Esophagus muscularis mucosa (tissue), 4 donors: ENCODE data around the gene ULK1. TPM values are rescaled to one million over a fixed set of nuclear protein-coding genes. Genes with fewer than 3 reads are reported as not detected.
A peak's percentile ranks its signal among the peaks of the same experiment; 100 is the strongest.

Experiments
- DNase-seq: peaks from one replicate; pipeline ENCODE4 v3.0.0-alpha.2; 2017; ENCODE audit errors: extremely low spot score
- H3K27ac ChIP-seq, 4 donors: fragments of 200-600 bp; sonication (generic); replicated peaks in 1 of 4; 1 replicate in 3 of 4; 2 replicates in 1 of 4; pipeline ENCODE4 v1.5.1; 2016 to 2019; ENCODE audit warnings: mild to moderate bottlenecking in 1 of 4
- H3K27me3 ChIP-seq, 4 donors: fragments of 200-600 bp; sonication (generic); one replicate each; pipeline versions ENCODE4 v1.5.1 to v1.6.0; 2016 to 2019
- H3K36me3 ChIP-seq, 4 donors: fragments of 200-600 bp; sonication (generic); one replicate each; pipeline ENCODE4 v1.5.1; 2016 to 2019
- H3K4me1 ChIP-seq, 4 donors: fragments of 200-600 bp; sonication (generic); one replicate each; pipeline ENCODE4 v1.5.1; 2016 to 2019
- H3K4me3 ChIP-seq, 4 donors: fragments of 200-600 bp; sonication (generic); 1 replicate in 2 of 4; 2 replicates in 2 of 4; pipeline ENCODE4 v1.5.1; 2016 to 2019; ENCODE audit warnings: mild to moderate bottlenecking in 4 of 4, moderate library complexity in 1 of 4
- H3K9me3 ChIP-seq, 4 donors: fragments of 200-600 bp; sonication (generic); 1 replicate in 3 of 4; 2 replicates in 1 of 4; pipeline ENCODE4 v1.5.1; 2016 to 2019
- CTCF ChIP-seq, 3 experiments: fragments of 200-600 bp in 2 of 3; fragments of 450-650 bp in 1 of 3; sonication (generic) in 2 of 3; IDR thresholded peaks; one replicate each; pipeline ENCODE4 v1.5.1; 2017 to 2019; ENCODE audit warnings: antibody characterized with exemption in 3 of 3, mild to moderate bottlenecking in 2 of 3, moderate library complexity in 1 of 3
- EP300 ChIP-seq: sonication (generic); formaldehyde crosslinking; IDR thresholded peaks from one replicate; pipeline ENCODE4 v1.6.1; 2017; ENCODE audit warnings: antibody characterized with exemption
- POLR2A ChIP-seq: fragments of 450-650 bp; IDR thresholded peaks from one replicate; pipeline ENCODE4 v1.6.1; 2017; ENCODE audit warnings: antibody characterized with exemption, moderate library complexity, mild to moderate bottlenecking, low read depth
- POLR2AphosphoS5 ChIP-seq, 2 donors: sonication (generic); formaldehyde crosslinking; IDR thresholded peaks; one replicate each; pipeline ENCODE4 v1.6.1; 2017; ENCODE audit warnings: antibody characterized with exemption in 2 of 2
- WGBS: methylation state at CpG from one replicate; pipeline ENCODE4 v1.1.5; 2018; 5-methylcytosine and 5-hydroxymethylcytosine counted together
- intact Hi-C: fragments of 100-400 bp; cut with DNase I; formaldehyde crosslinking; loops from one replicate; pipeline ENCODE4 v1.15.1; 2023
- total RNA-seq, 4 donors: library from RNA; depleted of rRNA; stranded (reverse); fragments of >200 nt; gene quantifications; one replicate each; pipeline versions ENCODE4 v1.1.0 to v1.2.1, GENCODE V29; 2016

ULK1 gene
- total RNA-seq, 4 donors from 2014 or later: 18.4 to 37.5 (median 26.9) TPM

GRCh38 chr12:131942671-131943070 is 48.2 kb downstream of the ULK1 start:
- WGBS: 92% methylated on average over 12 of the region's 12 CpGs
- no peak for DNase-seq
- no peak overlapping the region for H3K4me3 ChIP-seq
- H3K36me3 ChIP-seq: peaks cover 21 to 62% (median 52%) of the 10 kb centered on the region in 4 donors
- peaks cover 0 to 2% (median 0%) of the 10 kb centered on the region in 4 donors for H3K4me1 ChIP-seq
- intact Hi-C loops: no loop called here
- H3K9me3 ChIP-seq: no peaks in the 10 kb centered on the region
- no peaks in the 10 kb centered on the region for H3K27me3 ChIP-seq
- no peak for TF ChIP-seq EP300
- no peak for TF ChIP-seq POLR2A
- TF ChIP-seq CTCF (IDR thresholded peaks at IDR 0.05): no peak
- no peak for TF ChIP-seq POLR2AphosphoS5 (IDR thresholded peaks at IDR 0.05)
- no peak overlapping the region for H3K27ac ChIP-seq

GRCh38 chr12:131943389-131943788 is 49.0 kb downstream of the ULK1 start:
- H3K27ac ChIP-seq: no peak overlapping the region
- peaks cover 0 to 7% (median 1%) of the 10 kb centered on the region in 4 donors for H3K4me1 ChIP-seq
- DNase-seq: no peak
- H3K9me3 ChIP-seq: no peaks in the 10 kb centered on the region
- no peaks in the 10 kb centered on the region for H3K27me3 ChIP-seq
- TF ChIP-seq POLR2AphosphoS5 (IDR thresholded peaks at IDR 0.05) (no peak), CTCF (IDR thresholded peaks at IDR 0.05) (no peak), POLR2A (no peak), EP300 (no peak)
- 88% methylated on average over 8 of the region's 8 CpGs for WGBS
- H3K4me3 ChIP-seq: no peak overlapping the region
- peaks cover 21 to 62% (median 49%) of the 10 kb centered on the region in 4 donors for H3K36me3 ChIP-seq
- intact Hi-C loops: no loop called here

- no peaks in the 10 kb centered on the region for H3K9me3 ChIP-seq
- TF ChIP-seq POLR2AphosphoS5 (IDR thresholded peaks at IDR 0.05): no peak
- TF ChIP-seq POLR2A: no peak
- no peak for TF ChIP-seq CTCF (IDR thresholded peaks at IDR 0.05)
- TF ChIP-seq EP300: no peak
- no peaks in the 10 kb centered on the region for H3K27me3 ChIP-seq
- peaks cover 21 to 61% (median 49%) of the 10 kb centered on the region in 4 donors for H3K36me3 ChIP-seq
- no peak overlapping the region for H3K4me3 ChIP-seq
- no peak for DNase-seq
- intact Hi-C loops: no loop called here
- WGBS: 95% methylated on average over 10 of the region's 10 CpGs
- peaks cover 0 to 12% (median 4%) of the 10 kb centered on the region in 4 donors for H3K4me1 ChIP-seq
- no peak overlapping the region for H3K27ac ChIP-seq
Measured at GRCh38 chr12:131943876-131944275, 49.5 kb downstream of the ULK1 start.

- no peaks in the 10 kb centered on the region for H3K9me3 ChIP-seq
- H3K27ac ChIP-seq: no peak overlapping the region
- DNase-seq: no peak
- intact Hi-C loops: loop anchor here (5.0 kb wide), 2 partner anchors 47 to 97 kb away; no protein-coding TSS in a partner anchor
- H3K36me3 ChIP-seq: peaks cover 21 to 53% (median 40%) of the 10 kb centered on the region in 4 donors
- no peaks in the 10 kb centered on the region for H3K27me3 ChIP-seq
- 92% methylated on average over 19 of the region's 35 CpGs for WGBS
- peaks cover 0 to 17% (median 10%) of the 10 kb centered on the region in 4 donors for H3K4me1 ChIP-seq
- no peak for TF ChIP-seq POLR2AphosphoS5 (IDR thresholded peaks at IDR 0.05)
- TF ChIP-seq POLR2A: no peak
- TF ChIP-seq CTCF (IDR thresholded peaks at IDR 0.05): no peak
- TF ChIP-seq EP300: no peak
- no peak overlapping the region for H3K4me3 ChIP-seq
Measured at GRCh38 chr12:131944601-131945251, 50.3 kb downstream of the ULK1 start.

- no peak for DNase-seq
- 78% methylated on average over 6 of the region's 6 CpGs for whole genome bisulfite sequencing
- Histone ChIP-seq H3K4me3 (no peak overlapping the region), H3K27ac (peak overlapping the region in 1 of 4 donors; percentile 91), H3K36me3 (peaks cover 13 to 37% (median 25%) of the 10 kb centered on the region in 4 donors), H3K27me3 (no peaks in the 10 kb centered on the region), H3K4me1 (peaks cover 13 to 33% (median 23%) of the 10 kb centered on the region in 4 donors), H3K9me3 (no peaks in the 10 kb centered on the region)
- TF ChIP-seq POLR2A (no peak), CTCF (IDR thresholded peaks at IDR 0.05) (no peak), POLR2AphosphoS5 (IDR thresholded peaks at IDR 0.05) (no peak), EP300 (no peak)
- intact Hi-C loops: loop anchor here (5.0 kb wide), 2 partner anchors 49 to 99 kb away; no protein-coding TSS in a partner anchor
Measured at GRCh38 chr12:131946757-131947156, 52.3 kb downstream of the ULK1 start.
